B cell (primary cell): Measurements from ENCODE around the gene CACNA2D1. TPM values are rescaled to one million over a fixed set of nuclear protein-coding genes. Genes with fewer than 3 reads are reported as not detected.

Source experiments
- ATAC-seq: fragments of 200-7000 bp; cut with Tn5 transposase; one replicate; pipeline ENCODE4 v1.10.0; 2021; ENCODE audit warnings: low read depth, mild to moderate bottlenecking, moderate number of reproducible peaks, moderate library complexity
- CTCF ChIA-PET: fragments of 350-600 bp; sonication (Branson Sonifier 250); formaldehyde crosslinking; loops from one replicate; lab custom pipeline; 2021; ENCODE audit warnings: antibody characterized with exemption, inconsistent platforms; lab: Charles Lee
- POLR2A ChIA-PET: fragments of 350-600 bp; sonication (Branson Sonifier 250); formaldehyde crosslinking; loops from one replicate; lab custom pipeline; 2021; ENCODE audit warnings: antibody characterized with exemption; lab: Charles Lee
- DNase-seq: peaks from one replicate; pipeline ENCODE4 v3.0.0; 2013
- H2AFZ ChIP-seq: 2 replicates; pipeline ENCODE4 v1.6.1; 2012; ENCODE audit warnings: mild to moderate bottlenecking, low read depth, low read length; ENCODE audit not compliant: insufficient read depth, poor library complexity, severe bottlenecking
- H3K27ac ChIP-seq, 2 donors: 1 replicate in 1 of 2; 2 replicates in 1 of 2; pipeline ENCODE4 v1.5.1; 2012 to 2013; ENCODE audit warnings: low read length in 2 of 2, mild to moderate bottlenecking in 2 of 2, moderate library complexity in 1 of 2
- H3K27me3 ChIP-seq, 4 experiments: fragments of 200-600 bp in 1 of 4; sonication (generic) in 1 of 4; replicated peaks in 1 of 4; 1 replicate in 2 of 4; 2 replicates in 2 of 4; pipeline versions ENCODE4 v1.6.1 to v1.7.0; 2013 to 2016; ENCODE audit warnings: low read length in 3 of 4, mild to moderate bottlenecking in 2 of 4, mixed read lengths in 1 of 4, moderate library complexity in 1 of 4; ENCODE audit not compliant: insufficient read depth in 4 of 4, control insufficient read depth in 3 of 4; ENCODE audit errors: control extremely low read depth in 1 of 4
- H3K36me3 ChIP-seq, 2 experiments: replicated peaks in 1 of 2; 1 replicate in 1 of 2; 2 replicates in 1 of 2; pipeline versions ENCODE4 v1.6.1 to v1.7.1; 2013; ENCODE audit warnings: low read length in 1 of 2; ENCODE audit not compliant: insufficient read depth in 2 of 2, control insufficient read depth in 1 of 2; ENCODE audit errors: control extremely low read depth in 1 of 2, extremely low read depth in 1 of 2
- H3K4me1 ChIP-seq, 2 donors: fragments of 200-600 bp in 1 of 2; sonication (generic) in 1 of 2; 1 replicate in 1 of 2; 2 replicates in 1 of 2; pipeline versions ENCODE4 v1.5.1 to v1.6.1; 2013 to 2017; ENCODE audit warnings: low read length in 2 of 2; ENCODE audit not compliant: control insufficient read depth in 2 of 2, insufficient read depth in 2 of 2
- H3K4me2 ChIP-seq: replicated peaks from 2 replicates; pipeline ENCODE3; 2012; ENCODE audit warnings: mild to moderate bottlenecking, low read depth, low read length; ENCODE audit not compliant: poor library complexity, severe bottlenecking
- H3K4me3 ChIP-seq, 5 experiments: fragments of 200-600 bp in 1 of 5; sonication (generic) in 1 of 5; 1 replicate in 3 of 5; 2 replicates in 2 of 5; pipeline versions ENCODE4 v1.5.1 to v1.7.0; 2011 to 2016; ENCODE audit warnings: low read length in 4 of 5, mild to moderate bottlenecking in 4 of 5, low read depth in 2 of 5, control low read depth in 1 of 5, moderate library complexity in 1 of 5; ENCODE audit not compliant: insufficient read depth in 1 of 5; ENCODE audit errors: control extremely low read depth in 1 of 5, extremely low read depth in 1 of 5
- H3K79me2 ChIP-seq: fragments of 200-600 bp; sonication (generic); one replicate; pipeline ENCODE4 v1.6.0; 2016; ENCODE audit warnings: low read length; ENCODE audit not compliant: control insufficient read depth, insufficient read depth
- H3K9ac ChIP-seq: fragments of 200-600 bp; sonication (generic); 2 replicates; pipeline ENCODE4 v1.6.1; 2017; ENCODE audit warnings: mild to moderate bottlenecking, low read length, moderate library complexity
- H3K9me3 ChIP-seq, 3 donors: one replicate each; pipeline versions ENCODE4 v1.6.1 to v1.7.1; 2013; ENCODE audit warnings: low read length in 2 of 3; ENCODE audit not compliant: control insufficient read depth in 2 of 3, insufficient read depth in 1 of 3; ENCODE audit errors: control extremely low read depth in 1 of 3
- H4K20me1 ChIP-seq: 2 replicates; pipeline ENCODE4 v1.6.0; 2012; ENCODE audit warnings: mild to moderate bottlenecking, low read length; ENCODE audit not compliant: insufficient read depth, control insufficient read depth, poor library complexity, severe bottlenecking
- H3K27ac Mint-ChIP-seq: one replicate; pipeline ENCODE4 v1.8.0; 2021; ENCODE audit warnings: mixed read lengths
- H3K27me3 Mint-ChIP-seq: one replicate; pipeline ENCODE4 v1.8.0; 2021; ENCODE audit warnings: mixed read lengths
- H3K4me1 Mint-ChIP-seq: one replicate; pipeline ENCODE4 v1.8.0; 2021; ENCODE audit warnings: mixed read lengths
- H3K4me3 Mint-ChIP-seq: one replicate; pipeline ENCODE4 v1.8.0; 2021; ENCODE audit warnings: mixed read lengths
- H3K9me3 Mint-ChIP-seq: one replicate; pipeline ENCODE4 v1.8.0; 2022; ENCODE audit warnings: mixed read lengths; ENCODE audit not compliant: insufficient read depth
- EZH2 ChIP-seq: IDR thresholded peaks from 2 replicates; pipeline ENCODE4 v1.6.1; 2012; ENCODE audit warnings: borderline replicate concordance, low read depth, mild to moderate bottlenecking, moderate library complexity, low read length; ENCODE audit not compliant: insufficient read depth, poor library complexity, severe bottlenecking
- whole genome bisulfite sequencing: methylation state at CpG from one replicate; pipeline ENCODE4 v1.1.5; 2013; ENCODE audit warnings: missing lambda C conversion rate; ENCODE audit not compliant: insufficient coverage; 5-methylcytosine and 5-hydroxymethylcytosine counted together
- intact Hi-C: fragments of 100-400 bp; cut with micrococcal nuclease; formaldehyde crosslinking; loops from one replicate; pipeline ENCODE4 v1.10.0; 2022
- polyA plus RNA-seq: library from polyadenylated mRNA; depleted of rRNA; stranded (reverse); fragments of >200 nt; gene quantifications from 2 replicates; pipeline ENCODE4 v1.2.3, GENCODE V29; 2012
- total RNA-seq, 2 donors: library from RNA; stranded (reverse); fragments of 120-200 nt in 1 of 2; gene quantifications; 1 replicate in 1 of 2; 2 replicates in 1 of 2; pipeline versions ENCODE4 v1.2.3 to v1.2.4, GENCODE V29; 2013 to 2022
- TF ChIP-seq, protein P1 (sequence below): fragments of 200-600 bp; IDR thresholded peaks from one replicate; pipeline ENCODE4 v1.8.0; 2022; ENCODE audit warnings: antibody characterized with exemption, mild to moderate bottlenecking

Gene CACNA2D1
- total and polyA plus RNA-seq, 2 donors (not counting 1 experiment from before 2014, with no cell fraction given): not detected

DNA sequence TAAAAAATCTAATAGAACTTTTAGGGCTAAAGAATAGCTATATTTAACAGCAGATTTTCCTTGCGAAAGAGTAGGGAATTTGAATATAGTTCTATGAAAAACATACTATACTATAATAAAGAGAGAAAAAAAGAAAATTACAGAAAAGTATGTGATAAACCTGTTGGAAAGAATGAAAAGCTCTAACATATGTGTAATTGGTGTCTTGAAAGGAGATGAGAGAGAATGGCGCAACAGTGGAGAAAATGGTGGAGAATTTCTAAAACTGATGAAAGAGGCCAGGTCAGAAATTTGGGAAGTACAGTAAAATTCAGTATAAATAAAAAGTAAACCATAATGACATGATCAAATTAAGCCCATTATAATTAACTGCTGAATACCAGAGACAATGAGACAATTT is 20.8 kb upstream of the CACNA2D1 start:
- Histone ChIP-seq H3K79me2 (no peaks in the 10 kb centered on the region), H3K9me3 (no peaks in the 10 kb centered on the region), H3K9ac (no peak overlapping the region), H3K27me3 (no peaks in the 10 kb centered on the region), H3K27ac (no peak overlapping the region), H4K20me1 (no peaks in the 10 kb centered on the region), H2AFZ (no peak overlapping the region), H3K4me1 (no peaks in the 10 kb centered on the region), H3K4me2 (no peak overlapping the region), H3K36me3 (no peaks in the 10 kb centered on the region), H3K4me3 (no peak overlapping the region)
- TF ChIP-seq EZH2: no peak
- TF ChIP-seq, protein P1, sequence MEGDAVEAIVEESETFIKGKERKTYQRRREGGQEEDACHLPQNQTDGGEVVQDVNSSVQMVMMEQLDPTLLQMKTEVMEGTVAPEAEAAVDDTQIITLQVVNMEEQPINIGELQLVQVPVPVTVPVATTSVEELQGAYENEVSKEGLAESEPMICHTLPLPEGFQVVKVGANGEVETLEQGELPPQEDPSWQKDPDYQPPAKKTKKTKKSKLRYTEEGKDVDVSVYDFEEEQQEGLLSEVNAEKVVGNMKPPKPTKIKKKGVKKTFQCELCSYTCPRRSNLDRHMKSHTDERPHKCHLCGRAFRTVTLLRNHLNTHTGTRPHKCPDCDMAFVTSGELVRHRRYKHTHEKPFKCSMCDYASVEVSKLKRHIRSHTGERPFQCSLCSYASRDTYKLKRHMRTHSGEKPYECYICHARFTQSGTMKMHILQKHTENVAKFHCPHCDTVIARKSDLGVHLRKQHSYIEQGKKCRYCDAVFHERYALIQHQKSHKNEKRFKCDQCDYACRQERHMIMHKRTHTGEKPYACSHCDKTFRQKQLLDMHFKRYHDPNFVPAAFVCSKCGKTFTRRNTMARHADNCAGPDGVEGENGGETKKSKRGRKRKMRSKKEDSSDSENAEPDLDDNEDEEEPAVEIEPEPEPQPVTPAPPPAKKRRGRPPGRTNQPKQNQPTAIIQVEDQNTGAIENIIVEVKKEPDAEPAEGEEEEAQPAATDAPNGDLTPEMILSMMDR: no peak
- no peak overlapping the region for H3K27ac Mint-ChIP-seq
- POLR2A ChIA-PET: no interaction called here
- H3K4me3 Mint-ChIP-seq: no peak overlapping the region
- no peaks in the 10 kb centered on the region for H3K4me1 Mint-ChIP-seq
- intact Hi-C loops: no loop called here
- H3K9me3 Mint-ChIP-seq: no peaks in the 10 kb centered on the region
- no peaks in the 10 kb centered on the region for H3K27me3 Mint-ChIP-seq
- DNase-seq: no peak
- ATAC-seq: no peak
- WGBS: no CpG with 5 or more reads among the region's 2 CpGs
- CTCF ChIA-PET: no interaction called here

GRCh38 chr7:82455295-82455694 is 11.7 kb upstream of the CACNA2D1 start:
- Histone ChIP-seq H3K4me3 (no peak overlapping the region), H3K27me3 (no peaks in the 10 kb centered on the region), H3K36me3 (no peaks in the 10 kb centered on the region), H2AFZ (no peak overlapping the region), H3K9me3 (no peaks in the 10 kb centered on the region), H3K4me2 (no peak overlapping the region), H4K20me1 (no peaks in the 10 kb centered on the region), H3K9ac (no peak overlapping the region), H3K79me2 (no peaks in the 10 kb centered on the region), H3K4me1 (no peaks in the 10 kb centered on the region), H3K27ac (no peak overlapping the region)
- no peak for TF ChIP-seq EZH2
- TF ChIP-seq, protein P1: no peak
- no peak overlapping the region for H3K27ac Mint-ChIP-seq
- DNase-seq (no peak), ATAC-seq (no peak)
- ChIA-PET POLR2A (no interaction called here), CTCF (no interaction called here)
- H3K27me3 Mint-ChIP-seq: no peaks in the 10 kb centered on the region
- no peak overlapping the region for H3K4me3 Mint-ChIP-seq
- no peaks in the 10 kb centered on the region for H3K9me3 Mint-ChIP-seq
- WGBS: 71% methylated on average over 2 of the region's 3 CpGs
- intact Hi-C loops: no loop called here
- H3K4me1 Mint-ChIP-seq: no peaks in the 10 kb centered on the region
